NCI-H526 (cell line): ENCODE results near the gene MID1.

Source experiments
- DNase-seq, 2 experiments: peaks; one replicate each; lab custom pipeline; 2025; lab: John Stamatoyannopoulos, UW

Gene MID1

GRCh38 chrX:10577853-10578252, 42.5 kb downstream of the MID1 start:
- no peak for DNase-seq

GRCh38 chrX:10576777-10577447, 43.5 kb downstream of the MID1 start:
- DNase-seq: peak in 1 of 2 experiments; percentile 60

GRCh38 chrX:10576186-10576585, 44.2 kb downstream of the MID1 start:
- peak; percentile 12 to 50 for DNase-seq

- no peak for DNase-seq
These were observed 45.7 kb downstream of the MID1 start for GRCh38 chrX:10574663-10575062.

GRCh38 chrX:10571260-10571659, 49.1 kb downstream of the MID1 start:
- DNase-seq: no peak

GRCh38 chrX:10570601-10571000, 49.8 kb downstream of the MID1 start:
- no peak for DNase-seq

GRCh38 chrX:10569946-10570345, 50.4 kb downstream of the MID1 start:
- no peak for DNase-seq

GRCh38 chrX:10568428-10568827, 52.0 kb downstream of the MID1 start:
- no peak for DNase-seq

- DNase-seq: no peak
These were observed 53.2 kb downstream of the MID1 start for GRCh38 chrX:10567136-10567535.

GRCh38 chrX:10566716-10567097, 53.7 kb downstream of the MID1 start:
- no peak for DNase-seq

- DNase-seq: peak; percentile 69 to 72
These were observed 55.9 kb downstream of the MID1 start for GRCh38 chrX:10564484-10564883.

GRCh38 chrX:10557166-10557565, 63.2 kb downstream of the MID1 start:
- DNase-seq: no peak

- DNase-seq: no peak
These were observed 64.0 kb downstream of the MID1 start for GRCh38 chrX:10556405-10556804.

GRCh38 chrX:10555846-10556245, 64.5 kb downstream of the MID1 start:
- no peak for DNase-seq

- no peak for DNase-seq
These were observed 65.6 kb downstream of the MID1 start for GRCh38 chrX:10554612-10555270.

GRCh38 chrX:10549280-10549679, 71.1 kb downstream of the MID1 start:
- no peak for DNase-seq

- no peak for DNase-seq
These were observed 71.7 kb downstream of the MID1 start for GRCh38 chrX:10548688-10549087.

GRCh38 chrX:10545882-10546281, 74.5 kb downstream of the MID1 start:
- DNase-seq: no peak

- no peak for DNase-seq
These were observed 77.8 kb downstream of the MID1 start for GRCh38 chrX:10542586-10542985.

GRCh38 chrX:10538831-10539230, 81.6 kb downstream of the MID1 start:
- no peak for DNase-seq

- no peak for DNase-seq
These were observed 83.1 kb downstream of the MID1 start for GRCh38 chrX:10537308-10537707.

GRCh38 chrX:10536744-10537143, 83.6 kb downstream of the MID1 start:
- DNase-seq: no peak

- DNase-seq: no peak
These were observed 85.8 kb downstream of the MID1 start for GRCh38 chrX:10534611-10535010.
